Measurements from ENCODE around the gene GUCA1C. TPM values are rescaled to one million over a fixed set of nuclear protein-coding genes. Genes with fewer than 3 reads are reported as not detected.

GUCA1C gene
- total and polyA plus RNA-seq, 4 donors = not detected

Other genes with a start within 250 kb of the GUCA1C start
- gene RETNLB, start 196.5 kb downstream of the GUCA1C start, total RNA-seq = not detected
- not detected for gene RETNLB, start 196.5 kb downstream of the GUCA1C start, polyA plus RNA-seq
- gene TRAT1, start 131.1 kb downstream of the GUCA1C start, total RNA-seq = 1 to 10 TPM in 1 of 2 donors, under 1 TPM in 1; 0.52 to 1.3 TPM
- gene TRAT1, start 131.1 kb downstream of the GUCA1C start, polyA plus RNA-seq = 1 to 10 TPM in 1 of 2 donors, not detected in 1; 1.1 TPM
- not detected for gene MORC1, start 164.3 kb upstream of the GUCA1C start, total RNA-seq
- gene MORC1, start 164.3 kb upstream of the GUCA1C start, polyA plus RNA-seq = not detected
- not detected for gene C3orf85, start 182.8 kb upstream of the GUCA1C start, total RNA-seq
- 10 to 100 TPM in 1 of 2 donors, under 1 TPM in 1; 0.82 to 25.9 TPM for gene C3orf85, start 182.8 kb upstream of the GUCA1C start, polyA plus RNA-seq